ENCODE data around the gene PDPN. TPM values are rescaled to one million over a fixed set of nuclear protein-coding genes. Genes with fewer than 3 reads are reported as not detected.
"Not testable (repeated sequence)": the region's sequence is repeated elsewhere in the genome, so short reads cannot be mapped to it uniquely, and the experiment has no call there.

PDPN gene
- polyA plus RNA-seq, 1 of the 3 experiments (the other 2 are of a cell fraction), result not detected

- H3K4me2 ChIP-seq; H2AFZ ChIP-seq (ENCODE audit: low read depth); H3F3A ChIP-seq (replicated peaks; ENCODE audit: insufficient read depth); H3K4me3 ChIP-seq (ENCODE audit: low read depth in 2 of 2, low read length in 1 of 2); H3K4me1 ChIP-seq (ENCODE audit: control insufficient read depth in 1 of 2, insufficient read depth in 2 of 2, low read depth in 1 of 2, low read length in 1 of 2); H3K27ac ChIP-seq (ENCODE audit: low read depth in 2 of 2, low read length in 1 of 2); H3K9ac ChIP-seq; H3K9me2 ChIP-seq; H3K9me3 ChIP-seq; H3K36me3 ChIP-seq (replicated peaks in 1 of 2; ENCODE audit: control insufficient read depth in 1 of 2, insufficient read depth in 2 of 2, low read length in 1 of 2); POLR2A ChIA-PET; H4K20me1 ChIP-seq (ENCODE audit: insufficient read depth); DNase-seq; CTCF ChIA-PET; H3K79me2 ChIP-seq (ENCODE audit: insufficient read depth): not testable (repeated sequence)
- peaks cover 10% of the 10 kb centered on the region; the same call in 1 of the 2 replicates for H3K27me3 ChIP-seq (ENCODE audit: insufficient read depth)
- WGBS (ENCODE audit: low lambda C conversion rate), result 28% methylated on average over 6 of the region's 7 CpGs
Measured at GRCh38 chr1:13570435-13570834, 13.2 kb upstream of the PDPN start.

DNA sequence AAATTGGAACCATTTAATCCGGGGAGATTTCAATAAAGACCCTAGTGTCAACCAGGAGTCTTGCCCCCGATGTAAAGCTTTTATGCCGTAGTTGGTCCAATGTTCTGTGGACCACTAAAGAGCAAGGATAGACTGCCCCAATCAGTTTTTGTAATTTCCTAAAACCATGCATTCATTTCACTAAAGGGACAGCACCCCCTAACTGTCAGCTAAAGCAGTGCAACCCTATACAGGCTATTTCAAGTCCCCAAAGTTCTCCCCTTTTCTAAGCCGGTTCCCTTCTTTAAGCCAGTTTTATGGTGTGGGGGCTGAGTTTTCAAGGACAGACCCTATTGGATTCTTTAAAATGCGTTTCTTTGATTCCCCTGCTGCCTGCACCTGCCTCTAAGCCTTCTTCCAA, 12.7 kb upstream of the PDPN start:
- no peaks in the 10 kb centered on the region for H3F3A ChIP-seq (replicated peaks; ENCODE audit: insufficient read depth)
- DNase-seq, result no peak
- H3K79me2 ChIP-seq (ENCODE audit: insufficient read depth), result no peaks in the 10 kb centered on the region
- 13% methylated on average over 5 of the region's 5 CpGs for WGBS (ENCODE audit: low lambda C conversion rate)
- H2AFZ ChIP-seq (ENCODE audit: low read depth), result no peak overlapping the region
- TF ChIP-seq SMC3 (IDR thresholded peaks at IDR 0.05; ENCODE audit: low read depth, low read length) (no peak), USF2 (IDR thresholded peaks at IDR 0.05; ENCODE audit: borderline replicate concordance, low read depth, low read length) (no peak), FOXJ3 (CRISPR knock-in tag; IDR thresholded peaks at IDR 0.05) (no peak), NFIC (IDR thresholded peaks at IDR 0.05; ENCODE audit: borderline replicate concordance) (no peak)
- TF ChIP-seq, protein P1, sequence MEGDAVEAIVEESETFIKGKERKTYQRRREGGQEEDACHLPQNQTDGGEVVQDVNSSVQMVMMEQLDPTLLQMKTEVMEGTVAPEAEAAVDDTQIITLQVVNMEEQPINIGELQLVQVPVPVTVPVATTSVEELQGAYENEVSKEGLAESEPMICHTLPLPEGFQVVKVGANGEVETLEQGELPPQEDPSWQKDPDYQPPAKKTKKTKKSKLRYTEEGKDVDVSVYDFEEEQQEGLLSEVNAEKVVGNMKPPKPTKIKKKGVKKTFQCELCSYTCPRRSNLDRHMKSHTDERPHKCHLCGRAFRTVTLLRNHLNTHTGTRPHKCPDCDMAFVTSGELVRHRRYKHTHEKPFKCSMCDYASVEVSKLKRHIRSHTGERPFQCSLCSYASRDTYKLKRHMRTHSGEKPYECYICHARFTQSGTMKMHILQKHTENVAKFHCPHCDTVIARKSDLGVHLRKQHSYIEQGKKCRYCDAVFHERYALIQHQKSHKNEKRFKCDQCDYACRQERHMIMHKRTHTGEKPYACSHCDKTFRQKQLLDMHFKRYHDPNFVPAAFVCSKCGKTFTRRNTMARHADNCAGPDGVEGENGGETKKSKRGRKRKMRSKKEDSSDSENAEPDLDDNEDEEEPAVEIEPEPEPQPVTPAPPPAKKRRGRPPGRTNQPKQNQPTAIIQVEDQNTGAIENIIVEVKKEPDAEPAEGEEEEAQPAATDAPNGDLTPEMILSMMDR (IDR thresholded peaks at IDR 0.05), result peak; percentile 38; the same call in 1 of the 2 replicates
- no peaks in the 10 kb centered on the region for H3K9me3 ChIP-seq
- H3K4me1 ChIP-seq (ENCODE audit: control insufficient read depth in 1 of 2, insufficient read depth in 2 of 2, low read depth in 1 of 2, low read length in 1 of 2), result no peaks in the 10 kb centered on the region
- ChIA-PET POLR2A (no interaction called here), CTCF (no interaction called here)
- no peaks in the 10 kb centered on the region for H3K9me2 ChIP-seq
- H3K27me3 ChIP-seq (ENCODE audit: insufficient read depth), result peaks cover 10% of the 10 kb centered on the region; the same call in 1 of the 2 replicates
- no peak overlapping the region for H3K9ac ChIP-seq
- H3K36me3 ChIP-seq (replicated peaks in 1 of 2; ENCODE audit: control insufficient read depth in 1 of 2, insufficient read depth in 2 of 2, low read length in 1 of 2), result no peaks in the 10 kb centered on the region
- H3K4me3 ChIP-seq (ENCODE audit: low read depth in 2 of 2, low read length in 1 of 2), result no peak overlapping the region
- H3K27ac ChIP-seq (ENCODE audit: low read depth in 2 of 2, low read length in 1 of 2), result no peak overlapping the region
- no peak overlapping the region for H3K4me2 ChIP-seq
- H4K20me1 ChIP-seq (ENCODE audit: insufficient read depth), result no peaks in the 10 kb centered on the region

DNA sequence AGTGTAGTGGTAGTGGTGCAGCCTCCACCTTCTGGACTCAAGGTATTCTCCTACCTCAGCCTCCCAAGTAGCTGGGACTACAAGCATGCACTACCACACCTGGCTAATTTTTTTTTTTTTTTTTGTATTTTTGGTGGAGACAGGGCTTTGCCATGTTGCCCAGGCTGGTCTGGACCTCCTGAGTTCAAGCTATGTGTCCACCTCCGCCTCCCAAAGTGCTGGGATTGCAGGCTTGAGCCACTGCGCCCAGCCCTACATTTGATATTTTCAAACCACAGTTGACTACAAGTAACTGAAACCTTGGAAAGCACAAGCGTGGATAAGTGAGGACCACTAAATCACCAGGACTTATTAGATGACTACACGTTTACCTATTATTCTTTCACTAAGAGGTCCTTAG, 10.0 kb upstream of the PDPN start:
- no peaks in the 10 kb centered on the region for H3F3A ChIP-seq (replicated peaks; ENCODE audit: insufficient read depth)
- no peaks in the 10 kb centered on the region for H3K79me2 ChIP-seq (ENCODE audit: insufficient read depth)
- H4K20me1 ChIP-seq (ENCODE audit: insufficient read depth), result no peaks in the 10 kb centered on the region
- H3K4me1 ChIP-seq (ENCODE audit: control insufficient read depth in 1 of 2, insufficient read depth in 2 of 2, low read depth in 1 of 2, low read length in 1 of 2), result no peaks in the 10 kb centered on the region
- H3K9me3 ChIP-seq, result no peaks in the 10 kb centered on the region
- no peaks in the 10 kb centered on the region for H3K9me2 ChIP-seq
- no peak overlapping the region for H3K4me3 ChIP-seq (ENCODE audit: low read depth in 2 of 2, low read length in 1 of 2)
- 3% methylated on average over 4 of the region's 4 CpGs for WGBS (ENCODE audit: low lambda C conversion rate)
- H3K9ac ChIP-seq, result no peak overlapping the region
- no peak overlapping the region for H3K27ac ChIP-seq (ENCODE audit: low read depth in 2 of 2, low read length in 1 of 2)
- H3K4me2 ChIP-seq, result no peak overlapping the region
- POLR2A ChIA-PET, result no interaction called here
- no peak for DNase-seq
- CTCF ChIA-PET, result no interaction called here
- TF ChIP-seq RFX5 (IDR thresholded peaks at IDR 0.05; ENCODE audit: low read length) (no peak), FOSL2 (IDR thresholded peaks at IDR 0.05; ENCODE audit: borderline replicate concordance, low read depth) (no peak), YY1 (IDR thresholded peaks at IDR 0.05; ENCODE audit: low read depth) (no peak), SMC3 (IDR thresholded peaks at IDR 0.05; ENCODE audit: low read depth, low read length) (no peak), MXI1 (IDR thresholded peaks at IDR 0.05; ENCODE audit: low read depth, low read length) (no peak), NRF1 (IDR thresholded peaks at IDR 0.05; ENCODE audit: low read depth, low read length) (no peak)
- TF ChIP-seq, protein P2, sequence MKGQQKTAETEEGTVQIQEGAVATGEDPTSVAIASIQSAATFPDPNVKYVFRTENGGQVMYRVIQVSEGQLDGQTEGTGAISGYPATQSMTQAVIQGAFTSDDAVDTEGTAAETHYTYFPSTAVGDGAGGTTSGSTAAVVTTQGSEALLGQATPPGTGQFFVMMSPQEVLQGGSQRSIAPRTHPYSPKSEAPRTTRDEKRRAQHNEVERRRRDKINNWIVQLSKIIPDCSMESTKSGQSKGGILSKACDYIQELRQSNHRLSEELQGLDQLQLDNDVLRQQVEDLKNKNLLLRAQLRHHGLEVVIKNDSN (IDR thresholded peaks at IDR 0.05; ENCODE audit: borderline replicate concordance, low read depth), result no peak
- no peaks in the 10 kb centered on the region for H3K36me3 ChIP-seq (replicated peaks in 1 of 2; ENCODE audit: control insufficient read depth in 1 of 2, insufficient read depth in 2 of 2, low read length in 1 of 2)
- peaks cover 16% of the 10 kb centered on the region; the same call in 1 of the 2 replicates for H3K27me3 ChIP-seq (ENCODE audit: insufficient read depth)
- H2AFZ ChIP-seq (ENCODE audit: low read depth), result no peak overlapping the region
